HepG2 (cell line): ENCODE measurements around the gene SUPT6H. TPM values are rescaled to one million over a fixed set of nuclear protein-coding genes. Genes with fewer than 3 reads are reported as not detected.

Experiments
- FOXA3 ChIP-seq: IDR thresholded peaks from 2 replicates; pipeline ENCODE4 v1.6.1; 2016; ENCODE audit warnings: missing genetic modification reagents, missing compliant biosample characterization
- GABPB1 ChIP-seq: IDR thresholded peaks from 2 replicates; pipeline ENCODE4 v1.6.1; 2016; ENCODE audit warnings: mild to moderate bottlenecking, missing genetic modification reagents, moderate library complexity, missing compliant biosample characterization
- JUND ChIP-seq: sonication (generic); formaldehyde crosslinking; IDR thresholded peaks from 2 replicates; pipeline ENCODE4 v1.8.0; 2022; ENCODE audit warnings: mild to moderate bottlenecking, missing genetic modification reagents
- KLF16 ChIP-seq, 2 experiments: sonication (generic) in 1 of 2; formaldehyde crosslinking in 1 of 2; IDR thresholded peaks; 2 replicates each; pipeline versions ENCODE4 v1.6.1 to v1.8.0; 2016 to 2023; ENCODE audit warnings: missing genetic modification reagents in 2 of 2, missing compliant biosample characterization in 1 of 2
- MAZ ChIP-seq, 2 experiments: sonication (generic) in 1 of 2; formaldehyde crosslinking in 1 of 2; IDR thresholded peaks; 2 replicates each; pipeline versions ENCODE4 v1.5.0 to v1.6.1; 2012 to 2020; ENCODE audit warnings: low read depth in 2 of 2, mild to moderate bottlenecking in 2 of 2, borderline replicate concordance in 1 of 2, improper control_type of control experiment in 1 of 2, low read length in 1 of 2, missing genetic modification reagents in 1 of 2, moderate library complexity in 1 of 2
- NFKB2 ChIP-seq: sonication (generic); formaldehyde crosslinking; IDR thresholded peaks from 2 replicates; pipeline ENCODE4 v1.4.0; 2020; ENCODE audit warnings: missing genetic modification reagents, borderline replicate concordance
- SIX4 ChIP-seq: sonication (generic); formaldehyde crosslinking; IDR thresholded peaks from 2 replicates; pipeline ENCODE4 v1.4.0; 2020; ENCODE audit warnings: missing genetic modification reagents
- TGIF2 ChIP-seq: IDR thresholded peaks from 2 replicates; pipeline ENCODE4 v1.6.1; 2016; ENCODE audit warnings: control low read depth, missing compliant biosample characterization
- U2AF1 ChIP-seq: fragments of 200-400 bp; formaldehyde crosslinking; optimal IDR thresholded peaks from 2 replicates; pipeline ENCODE3; 2017; ENCODE audit warnings: mild to moderate bottlenecking, low read depth, low read length
- YEATS4 ChIP-seq: sonication (generic); formaldehyde crosslinking; IDR thresholded peaks from 2 replicates; pipeline ENCODE4 v1.4.0; 2020; ENCODE audit warnings: missing genetic modification reagents, borderline replicate concordance
- ZHX2 ChIP-seq, 2 experiments: sonication (generic) in 1 of 2; formaldehyde crosslinking in 1 of 2; IDR thresholded peaks; 2 replicates each; pipeline versions ENCODE4 v1.6.1 to v1.9.0; 2014 to 2022; ENCODE audit warnings: antibody characterized with exemption in 1 of 2, borderline replicate concordance in 1 of 2, inconsistent platforms in 1 of 2, low read depth in 1 of 2, missing genetic modification reagents in 1 of 2
- ZNF331 ChIP-seq: sonication (generic); formaldehyde crosslinking; IDR thresholded peaks from 2 replicates; pipeline ENCODE4 v1.4.0; 2020; ENCODE audit warnings: missing genetic modification reagents
- ZNF33B ChIP-seq: sonication (generic); formaldehyde crosslinking; IDR thresholded peaks from 2 replicates; pipeline ENCODE4 v1.5.1; 2020; ENCODE audit warnings: mild to moderate bottlenecking, missing genetic modification reagents
- ZNF629 ChIP-seq: sonication (generic); formaldehyde crosslinking; conservative IDR thresholded peaks from 2 replicates; pipeline ENCODE4 v1.5.0; 2020; ENCODE audit warnings: missing genetic modification reagents
- ZNF709 ChIP-seq: sonication (generic); formaldehyde crosslinking; IDR thresholded peaks from 2 replicates; pipeline ENCODE4 v1.5.0; 2020; ENCODE audit warnings: mild to moderate bottlenecking, missing genetic modification reagents
- ZNF792 ChIP-seq: IDR thresholded peaks from 2 replicates; pipeline ENCODE4 v1.6.1; 2016
- polyA plus RNA-seq, 8 experiments: library from polyadenylated mRNA; depleted of rRNA in 3 of 8; stranded (reverse) in 7 of 8; unstranded in 1 of 8; fragments of >200 nt; fragmentation: Illumina TruSeq in 4 of 8; extraction: Trizol in 4 of 8; gene quantifications; 2 replicates each; pipeline versions ENCODE4 v1.2.1 to v1.2.3, GENCODE V29; 2011 to 2016; ENCODE audit warnings: low read depth in 4 of 8, missing spikeins in 1 of 8, mixed read lengths in 1 of 8; ENCODE audit not compliant: insufficient read depth in 1 of 8
- total RNA-seq, 5 experiments: library from RNA; depleted of rRNA; stranded (reverse); fragments of >200 nt; fragmentation: Illumina TruSeq; extraction: Trizol; gene quantifications; 2 replicates each; pipeline ENCODE4 v1.2.3, GENCODE V29; 2016; ENCODE audit warnings: low read depth in 1 of 5
- TF ChIP-seq, protein P1 (sequence below): sonication (generic); formaldehyde crosslinking; IDR thresholded peaks from 2 replicates; pipeline ENCODE4 v1.4.0; 2020; ENCODE audit warnings: missing genetic modification reagents, mild to moderate bottlenecking, borderline replicate concordance
- TF ChIP-seq, protein P2 (sequence below): conservative IDR thresholded peaks from 2 replicates; pipeline ENCODE4 v1.6.1; 2018; ENCODE audit warnings: missing genetic modification reagents

The SUPT6H gene
- total and polyA plus RNA-seq, 2 of the 13 experiments (the other 11 are each of a cell fraction or from before 2014, with no cell fraction given) = 32.7 to 39.9 TPM

GRCh38 chr17:28661635-28662526 is at the start of gene SUPT6H, which contains the start of gene SDF2 (continued):
- TF ChIP-seq ZHX2 (IDR thresholded peaks at IDR 0.05; ENCODE audit: low read depth) (peak; percentile 77; the same call in 1 of the 2 replicates), ZHX2 (CRISPR knock-in tag; IDR thresholded peaks at IDR 0.05; ENCODE audit: borderline replicate concordance) (no peak), FOXA3 (CRISPR knock-in tag) (peak; percentile 36; the same call in 1 of the 2 replicates), KLF16 (CRISPR knock-in tag; IDR thresholded peaks at IDR 0.05) (0 out of 4 replicates have a peak, but pooled peaks of 1 of the 2 experiments have one; percentile 37), ZNF709 (0 out of 2 replicates have a peak, but pooled peaks have one; percentile 59), JUND (CRISPR knock-in tag) (no peak; the same call in 1 of the 2 replicates), SIX4 (CRISPR knock-in tag) (0 out of 2 replicates have a peak, but pooled peaks have one; percentile 16), ZNF629 (CRISPR knock-in tag) (no peak), NFKB2 (CRISPR knock-in tag) (peak; percentile 68; the same call in 1 of the 2 replicates), TGIF2 (CRISPR knock-in tag) (peak; percentile 85), GABPB1 (peak; percentile 99), ZNF33B (CRISPR knock-in tag) (peak; percentile 10; the same call in 1 of the 2 replicates), ZNF792 (CRISPR knock-in tag) (peak; percentile 44; the same call in 1 of the 2 replicates), U2AF1 (peak; percentile 34), MAZ (IDR thresholded peaks at IDR 0.05; ENCODE audit: borderline replicate concordance, low read depth, low read length) (peak; percentile 88), MAZ (CRISPR knock-in tag; IDR thresholded peaks at IDR 0.05; ENCODE audit: low read depth) (peak; percentile 86), ZNF331 (CRISPR knock-in tag) (peak; percentile 46; the same call in 1 of the 2 replicates), YEATS4 (CRISPR knock-in tag) (peak; percentile 62)
- TF ChIP-seq, protein P1, sequence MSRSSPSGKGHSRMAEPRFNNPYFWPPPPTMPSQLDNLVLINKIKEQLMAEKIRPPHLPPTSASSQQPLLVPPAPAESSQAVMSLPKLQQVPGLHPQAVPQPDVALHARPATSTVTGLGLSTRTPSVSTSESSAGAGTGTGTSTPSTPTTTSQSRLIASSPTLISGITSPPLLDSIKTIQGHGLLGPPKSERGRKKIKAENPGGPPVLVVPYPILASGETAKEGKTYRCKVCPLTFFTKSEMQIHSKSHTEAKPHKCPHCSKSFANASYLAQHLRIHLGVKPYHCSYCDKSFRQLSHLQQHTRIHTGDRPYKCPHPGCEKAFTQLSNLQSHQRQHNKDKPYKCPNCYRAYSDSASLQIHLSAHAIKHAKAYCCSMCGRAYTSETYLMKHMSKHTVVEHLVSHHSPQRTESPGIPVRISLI = 0 out of 2 replicates have a peak, but pooled peaks have one; percentile 44
- TF ChIP-seq, protein P2, sequence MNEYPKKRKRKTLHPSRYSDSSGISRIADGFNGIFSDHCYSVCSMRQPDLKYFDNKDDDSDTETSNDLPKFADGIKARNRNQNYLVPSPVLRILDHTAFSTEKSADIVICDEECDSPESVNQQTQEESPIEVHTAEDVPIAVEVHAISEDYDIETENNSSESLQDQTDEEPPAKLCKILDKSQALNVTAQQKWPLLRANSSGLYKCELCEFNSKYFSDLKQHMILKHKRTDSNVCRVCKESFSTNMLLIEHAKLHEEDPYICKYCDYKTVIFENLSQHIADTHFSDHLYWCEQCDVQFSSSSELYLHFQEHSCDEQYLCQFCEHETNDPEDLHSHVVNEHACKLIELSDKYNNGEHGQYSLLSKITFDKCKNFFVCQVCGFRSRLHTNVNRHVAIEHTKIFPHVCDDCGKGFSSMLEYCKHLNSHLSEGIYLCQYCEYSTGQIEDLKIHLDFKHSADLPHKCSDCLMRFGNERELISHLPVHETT (CRISPR knock-in tag) = peak; percentile 49; the same call in 1 of the 2 replicates
